ENCODE results near the gene INTS12. TPM values are rescaled to one million over a fixed set of nuclear protein-coding genes. Genes with fewer than 3 reads are reported as not detected.

Gene INTS12
- 10 to 100 TPM; 21.6 to 40.8 (median 32.2) TPM for total RNA-seq

GRCh38 chr4:105708181-105709080 is at the start of gene INTS12, which contains the start of gene GSTCD:
Gene INTS12 (minus strand): TSS chr4:105708689. CDS start chr4:105700005, 8,684 bp downstream.
Gene GSTCD (plus strand): TSS chr4:105708784. CDS start chr4:105717614, 8,830 bp downstream.
- peak in 1 of 2 donors; percentile 75 for TF ChIP-seq POLR2A (IDR thresholded peaks at IDR 0.05)
- TF ChIP-seq CTCF (IDR thresholded peaks at IDR 0.05): peak in 1 of 6 experiments; percentile 5
- peak; percentile 92 for DNase-seq
- intact Hi-C loops (cut with DNase I): no loop called here
- H3K36me3 ChIP-seq: no peaks in the 10 kb centered on the region
- peak within 1 kb of the TSS; percentile 68 to 89 (median 87) for H3K4me3 ChIP-seq (replicated peaks in 1 of 3)
- peaks cover 17 to 21% of the 10 kb centered on the region in 2 donors for H3K4me1 ChIP-seq
- H3K9me3 ChIP-seq: no peaks in the 10 kb centered on the region
- no peaks in the 10 kb centered on the region for H3K27me3 ChIP-seq
- peak within 1 kb of the TSS in 2 of 3 donors; percentile 76 to 78 for H3K27ac ChIP-seq
- WGBS, 2 donors: 0 to 1% methylated on average over 49 to 60 of the region's 63 CpGs

- no peak overlapping the region for H3K4me3 ChIP-seq (replicated peaks in 1 of 3)
- no peaks in the 10 kb centered on the region for H3K36me3 ChIP-seq
- DNase-seq: no peak
- TF ChIP-seq POLR2A (IDR thresholded peaks at IDR 0.05) (no peak), CTCF (IDR thresholded peaks at IDR 0.05) (no peak)
- peaks cover 0 to under 1% of the 10 kb centered on the region in 2 donors for H3K4me1 ChIP-seq
- no peaks in the 10 kb centered on the region for H3K9me3 ChIP-seq
- intact Hi-C loops (cut with DNase I): no loop called here
- no peak overlapping the region for H3K27ac ChIP-seq
- H3K27me3 ChIP-seq: no peaks in the 10 kb centered on the region
Observed at GRCh38 chr4:105755375-105755774, 46.9 kb upstream of the INTS12 start.

- no peak overlapping the region for H3K4me3 ChIP-seq (replicated peaks in 1 of 3)
- H3K4me1 ChIP-seq: no peaks in the 10 kb centered on the region
- TF ChIP-seq CTCF (IDR thresholded peaks at IDR 0.05): no peak
- no peak for TF ChIP-seq POLR2A (IDR thresholded peaks at IDR 0.05)
- DNase-seq: no peak
- H3K36me3 ChIP-seq: no peaks in the 10 kb centered on the region
- WGBS, 2 donors: 92 to 96% methylated on average over 1 of the region's 1 CpG
- no peaks in the 10 kb centered on the region for H3K9me3 ChIP-seq
- intact Hi-C loops (cut with DNase I): no loop called here
- H3K27ac ChIP-seq: no peak overlapping the region
- H3K27me3 ChIP-seq: no peaks in the 10 kb centered on the region
Observed at GRCh38 chr4:105753361-105753760, 44.9 kb upstream of the INTS12 start.

- no peaks in the 10 kb centered on the region for H3K9me3 ChIP-seq
- intact Hi-C loops (cut with DNase I): no loop called here
- no peaks in the 10 kb centered on the region for H3K4me1 ChIP-seq
- TF ChIP-seq POLR2A (IDR thresholded peaks at IDR 0.05) (no peak), CTCF (IDR thresholded peaks at IDR 0.05) (no peak)
- H3K27me3 ChIP-seq: no peaks in the 10 kb centered on the region
- H3K27ac ChIP-seq: no peak overlapping the region
- WGBS, 2 donors: 45 to 46% methylated on average over 2 of the region's 2 CpGs
- H3K36me3 ChIP-seq: no peaks in the 10 kb centered on the region
- no peak overlapping the region for H3K4me3 ChIP-seq (replicated peaks in 1 of 3)
- no peak for DNase-seq
Observed at GRCh38 chr4:105751718-105752299, 43.3 kb upstream of the INTS12 start.

GRCh38 chr4:105748222-105748621 is 39.7 kb upstream of the INTS12 start:
- 95 to 98% methylated on average over 3 of the region's 3 CpGs for WGBS, 2 donors
- no peaks in the 10 kb centered on the region for H3K9me3 ChIP-seq

More at GRCh38 chr4:105748222-105748621, 39.7 kb upstream of the INTS12 start:
- no peaks in the 10 kb centered on the region for H3K27me3 ChIP-seq
- no peaks in the 10 kb centered on the region for H3K36me3 ChIP-seq
- H3K27ac ChIP-seq: no peak overlapping the region
- H3K4me1 ChIP-seq: no peaks in the 10 kb centered on the region
- H3K4me3 ChIP-seq (replicated peaks in 1 of 3): no peak overlapping the region
- no peak for TF ChIP-seq POLR2A (IDR thresholded peaks at IDR 0.05)
- DNase-seq: no peak
- intact Hi-C loops (cut with DNase I): no loop called here

All from thyroid gland (tissue), 4 donors.